ENCODE results near the gene STK32B. TPM values are rescaled to one million over a fixed set of nuclear protein-coding genes. Genes with fewer than 3 reads are reported as not detected.

STK32B gene
- total and polyA plus RNA-seq, 12 donors, result 0.12 to 0.68 (median 0.34) TPM

GRCh38 chr4:5422195-5422594, 370.9 kb downstream of the STK32B start:
- no peak overlapping the region for H3K27ac ChIP-seq
- peaks cover 0 to 10% (median 0%) of the 10 kb centered on the region in 7 donors for H3K27me3 ChIP-seq
- TF ChIP-seq CTCF (IDR thresholded peaks at IDR 0.05), result no peak
- DNase-seq (no peak), ATAC-seq (no peak)
- whole genome bisulfite sequencing, 2 donors, result 67 to 74% methylated on average over 2 of the region's 2 CpGs
- H3K4me3 ChIP-seq, result no peak overlapping the region
- H3K9me3 ChIP-seq, result peaks cover 0 to 11% (median 5%) of the 10 kb centered on the region in 11 donors
- H3K4me1 ChIP-seq, result no peaks in the 10 kb centered on the region
- intact Hi-C loops (cut with DNase I), result no loop called here
- no peaks in the 10 kb centered on the region for H3K36me3 ChIP-seq

GRCh38 chr4:5423670-5424069, 372.4 kb downstream of the STK32B start:
- Histone ChIP-seq H3K27ac (no peak overlapping the region), H3K36me3 (no peaks in the 10 kb centered on the region), H3K9me3 (peaks cover 0 to 2% (median 0%) of the 10 kb centered on the region in 11 donors), H3K4me1 (no peaks in the 10 kb centered on the region), H3K4me3 (no peak overlapping the region), H3K27me3 (peaks cover 0 to 7% (median 0%) of the 10 kb centered on the region in 7 donors)
- intact Hi-C loops (cut with DNase I), result no loop called here
- DNase-seq, result no peak
- no peak for ATAC-seq
- no peak for TF ChIP-seq CTCF (IDR thresholded peaks at IDR 0.05)
- 84 to 87% methylated on average over 6 of the region's 6 CpGs for WGBS, 2 donors

- intact Hi-C loops (cut with DNase I), result no loop called here
- DNase-seq (no peak), ATAC-seq (no peak)
- H3K4me3 ChIP-seq, result no peak overlapping the region
- no peak overlapping the region for H3K27ac ChIP-seq
- peaks cover 0 to 7% (median 0%) of the 10 kb centered on the region in 7 donors for H3K27me3 ChIP-seq
- TF ChIP-seq CTCF (IDR thresholded peaks at IDR 0.05), result no peak
- peaks cover 0 to 7% (median 0%) of the 10 kb centered on the region in 11 donors for H3K9me3 ChIP-seq
- WGBS, 2 donors, result 85 to 91% methylated on average over 3 of the region's 3 CpGs
- no peaks in the 10 kb centered on the region for H3K36me3 ChIP-seq
- H3K4me1 ChIP-seq, result no peaks in the 10 kb centered on the region
These were observed 372.9 kb downstream of the STK32B start for GRCh38 chr4:5424211-5424610.

- Histone ChIP-seq H3K36me3 (no peaks in the 10 kb centered on the region), H3K4me3 (no peak overlapping the region), H3K4me1 (no peaks in the 10 kb centered on the region), H3K9me3 (peaks cover 0 to 14% (median 0%) of the 10 kb centered on the region in 11 donors), H3K27ac (no peak overlapping the region), H3K27me3 (peaks cover 0 to 6% (median 0%) of the 10 kb centered on the region in 7 donors)
- intact Hi-C loops (cut with DNase I), result no loop called here
- 91 to 93% methylated on average over 8 of the region's 8 CpGs for WGBS, 2 donors
- ATAC-seq (peak in 1 of 8 donors; percentile 17), DNase-seq (no peak)
- no peak for TF ChIP-seq CTCF (IDR thresholded peaks at IDR 0.05)
These were observed 373.6 kb downstream of the STK32B start for GRCh38 chr4:5424901-5425300.

Measured in heart right ventricle (tissue), 16 donors.